CD4-positive, alpha-beta T cell (primary cell): ENCODE results near the gene NCDN. TPM values are rescaled to one million over a fixed set of nuclear protein-coding genes. Genes with fewer than 3 reads are reported as not detected.
A peak's percentile ranks its signal among the peaks of the same experiment; 100 is the strongest.

Source experiments
- ATAC-seq: fragments of 200-7000 bp; cut with Tn5 transposase; one replicate; pipeline ENCODE4 v1.10.0; 2022; ENCODE audit warnings: mild to moderate bottlenecking; ENCODE audit not compliant: poor library complexity
- CTCF ChIA-PET: fragments of 350-600 bp; sonication (Branson Sonifier 250); formaldehyde crosslinking; loops from one replicate; lab custom pipeline; 2021; ENCODE audit warnings: antibody characterized with exemption, inconsistent platforms; lab: Charles Lee
- POLR2A ChIA-PET: fragments of 350-600 bp; sonication (Branson Sonifier 250); formaldehyde crosslinking; loops from one replicate; lab custom pipeline; 2021; ENCODE audit warnings: antibody characterized with exemption, inconsistent platforms; lab: Charles Lee
- DNase-seq, 14 experiments: peaks; one replicate each; pipeline ENCODE4 v3.0.0-alpha.2; 2013 to 2020; ENCODE audit warnings: mixed read lengths in 2 of 14
- H3K27ac ChIP-seq, 2 donors: one replicate each; pipeline versions ENCODE4 v1.5.1 to v1.7.0; 2013; ENCODE audit warnings: low read length in 2 of 2, low read depth in 1 of 2, mild to moderate bottlenecking in 1 of 2
- H3K27me3 ChIP-seq, 2 experiments: 1 replicate in 1 of 2; 2 replicates in 1 of 2; pipeline versions ENCODE4 v1.6.1 to v1.7.0; 2013; ENCODE audit warnings: low read length in 2 of 2, control low read depth in 1 of 2, mild to moderate bottlenecking in 1 of 2, moderate library complexity in 1 of 2; ENCODE audit not compliant: insufficient read depth in 2 of 2, control insufficient read depth in 1 of 2
- H3K36me3 ChIP-seq: one replicate; pipeline ENCODE4 v1.6.1; 2013; ENCODE audit warnings: low read length, control low read depth; ENCODE audit not compliant: insufficient read depth
- H3K4me1 ChIP-seq: one replicate; pipeline ENCODE4 v1.6.1; 2013; ENCODE audit warnings: low read length, control low read depth; ENCODE audit not compliant: insufficient read depth
- H3K4me3 ChIP-seq: one replicate; pipeline ENCODE4 v1.5.1; 2013; ENCODE audit warnings: mild to moderate bottlenecking, low read length, moderate library complexity
- H3K9me3 ChIP-seq, 2 experiments: 1 replicate in 1 of 2; 2 replicates in 1 of 2; pipeline versions ENCODE4 v1.6.1 to v1.7.0; 2013; ENCODE audit warnings: low read length in 2 of 2, mild to moderate bottlenecking in 2 of 2, control low read depth in 1 of 2, moderate library complexity in 1 of 2; ENCODE audit not compliant: control insufficient read depth in 1 of 2, insufficient read depth in 1 of 2
- H3K27ac Mint-ChIP-seq: one replicate; pipeline ENCODE4 v1.8.0; 2020; ENCODE audit warnings: mixed read lengths
- H3K27me3 Mint-ChIP-seq: one replicate; pipeline ENCODE4 v1.8.0; 2021; ENCODE audit warnings: mixed read lengths
- H3K36me3 Mint-ChIP-seq: one replicate; pipeline ENCODE4 v1.8.0; 2021; ENCODE audit warnings: low read depth, mixed read lengths
- H3K4me1 Mint-ChIP-seq: one replicate; pipeline ENCODE4 v1.8.0; 2021; ENCODE audit warnings: low read depth, mixed read lengths
- H3K4me3 Mint-ChIP-seq: one replicate; pipeline ENCODE4 v1.8.0; 2020; ENCODE audit warnings: mild to moderate bottlenecking, mixed read lengths
- H3K9me3 Mint-ChIP-seq: one replicate; pipeline ENCODE4 v1.8.0; 2020; ENCODE audit warnings: mixed read lengths
- CTCF ChIP-seq: fragments of 200-600 bp; IDR thresholded peaks from one replicate; pipeline ENCODE4 v1.8.0; 2022; ENCODE audit warnings: antibody characterized with exemption, mild to moderate bottlenecking
- intact Hi-C, 2 experiments: fragments of 100-400 bp; cut with DNase I in 1 of 2; cut with micrococcal nuclease in 1 of 2; formaldehyde crosslinking; loops; one replicate each; pipeline versions ENCODE4 v1.15.1 to v1.9.0; 2023 to 2025; cut with DNase I, micrococcal nuclease
- total RNA-seq, 174 experiments: library from RNA in 2 of 174; stranded (reverse) in 2 of 174; gene quantifications; one replicate each; pipeline ENCODE4 v1.2.3 and lab custom pipeline; 2021 to 2026

Gene NCDN
- total RNA-seq, 2 experiments from 2014 or later = 12.8 to 14.2 TPM

DNA sequence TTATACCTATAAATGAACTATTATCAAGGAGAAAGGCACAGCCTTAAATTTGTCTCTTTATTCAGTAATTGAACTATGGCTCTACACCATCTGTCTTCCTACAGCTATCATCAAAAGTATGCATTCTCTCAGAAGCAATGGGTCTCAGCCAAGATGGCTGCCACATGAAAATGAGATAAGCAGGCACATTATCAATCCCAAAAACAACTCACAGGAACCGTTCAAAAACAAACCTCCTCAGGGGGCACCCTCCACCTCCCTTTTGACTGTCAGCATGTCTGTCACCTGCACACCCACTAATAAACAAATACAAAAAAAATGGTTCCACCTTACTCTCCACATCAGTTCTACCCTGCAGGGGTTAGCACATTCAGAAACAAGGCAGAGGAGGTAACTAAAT lies 24.0 kb upstream of the NCDN start:
- peaks cover 57% of the 10 kb centered on the region for H3K4me1 Mint-ChIP-seq
- H3K27me3 ChIP-seq = no peaks in the 10 kb centered on the region
- POLR2A ChIA-PET = interaction anchor here (1.8 kb wide), 1 partner anchor 28 kb away, joined by 4 read pairs; no protein-coding TSS in a partner anchor
- H3K27ac Mint-ChIP-seq = no peak overlapping the region
- intact Hi-C loops = no loop called here
- no peak overlapping the region for H3K27ac ChIP-seq
- peaks cover 0 to 8% of the 10 kb centered on the region in 2 experiments for H3K9me3 ChIP-seq
- H3K27me3 Mint-ChIP-seq = no peaks in the 10 kb centered on the region
- no peak for TF ChIP-seq CTCF
- H3K9me3 Mint-ChIP-seq = peaks cover 6% of the 10 kb centered on the region
- no peak for DNase-seq
- no peak overlapping the region for H3K4me3 ChIP-seq
- no peak overlapping the region for H3K4me3 Mint-ChIP-seq
- CTCF ChIA-PET = interaction anchor here (1.9 kb wide), 1 partner anchor 8 kb away, joined by 5 read pairs; no protein-coding TSS in a partner anchor
- H3K4me1 ChIP-seq = peaks cover 15% of the 10 kb centered on the region
- no peak for ATAC-seq
- H3K36me3 ChIP-seq = peaks cover 19% of the 10 kb centered on the region
- H3K36me3 Mint-ChIP-seq = peaks cover 58% of the 10 kb centered on the region

DNA sequence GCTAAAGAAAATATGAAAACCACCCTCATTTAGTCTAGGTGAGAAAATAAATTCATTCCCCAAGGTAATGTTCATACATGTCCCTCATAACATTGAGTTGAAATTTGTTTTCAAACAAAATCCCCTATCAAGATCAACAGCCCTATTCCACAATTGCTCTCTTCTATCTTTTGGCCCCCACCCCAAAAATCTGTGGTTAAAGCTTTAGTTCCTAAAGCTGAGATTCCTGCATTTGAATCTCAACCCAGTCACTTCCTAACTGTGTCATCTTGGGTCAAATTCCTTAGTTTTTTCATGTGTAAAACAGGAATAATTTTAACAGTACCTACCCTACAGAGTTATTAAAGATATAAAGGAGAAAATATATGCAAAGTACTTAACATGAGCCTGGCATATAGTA lies 22.4 kb upstream of the NCDN start:
- H3K27me3 ChIP-seq = no peaks in the 10 kb centered on the region
- POLR2A ChIA-PET = interaction anchor here (2.2 to 3.4 kb wide), 3 partner anchors 22 to 29 kb away, joined by 9 to 35 read pairs (median 10); partner anchors contain the start of genes KIAA0319L and NCDN
- no peak overlapping the region for H3K4me3 ChIP-seq
- peaks cover 0 to 4% of the 10 kb centered on the region in 2 experiments for H3K9me3 ChIP-seq
- Mint-ChIP-seq H3K27ac (peak overlapping the region; percentile 97), H3K4me3 (no peak overlapping the region), H3K36me3 (peaks cover 47% of the 10 kb centered on the region), H3K9me3 (peaks cover 4% of the 10 kb centered on the region), H3K4me1 (peaks cover 74% of the 10 kb centered on the region), H3K27me3 (no peaks in the 10 kb centered on the region)
- peaks cover 18% of the 10 kb centered on the region for H3K36me3 ChIP-seq
- DNase-seq (no peak), ATAC-seq (no peak)
- CTCF ChIA-PET = interaction anchor here (1.0 kb wide), 2 partner anchors 13 to 30 kb away, joined by 3 read pairs; no protein-coding TSS in a partner anchor
- no peak for TF ChIP-seq CTCF
- peaks cover 29% of the 10 kb centered on the region for H3K4me1 ChIP-seq
- H3K27ac ChIP-seq = no peak overlapping the region
- intact Hi-C loops = no loop called here

DNA sequence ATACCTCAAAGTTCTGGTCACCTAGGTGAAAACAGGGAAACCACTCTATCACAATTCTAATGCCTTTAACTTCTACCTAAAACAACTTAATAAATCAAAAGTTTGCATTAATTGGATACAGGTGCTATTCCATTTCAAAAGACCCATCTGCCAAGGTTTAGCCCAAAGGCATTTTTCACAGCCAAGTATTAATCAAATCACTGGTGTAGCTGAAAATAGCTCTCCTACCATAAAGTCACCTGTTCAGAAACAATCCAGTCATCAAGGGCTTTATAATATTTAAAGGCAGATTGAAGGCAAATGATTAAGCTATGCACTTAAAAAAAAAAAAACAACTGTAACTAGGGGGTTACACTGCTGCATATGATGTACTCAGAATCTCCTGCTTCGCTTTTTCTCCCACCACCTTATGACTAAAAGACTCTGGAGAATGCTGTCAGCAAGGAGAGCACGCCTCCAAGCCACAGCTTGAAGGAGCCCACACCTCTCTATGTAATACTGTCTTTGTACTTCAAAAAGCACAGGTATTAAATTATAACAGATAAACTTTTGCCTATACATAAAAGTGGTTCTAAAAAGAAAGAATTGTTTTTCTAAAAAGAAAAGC lies 20.9 kb upstream of the NCDN start:
- peaks cover 42% of the 10 kb centered on the region for H3K4me1 ChIP-seq
- H3K27ac ChIP-seq = peak overlapping the region; percentile 59 to 64
- intact Hi-C loops = no loop called here
- Mint-ChIP-seq H3K27ac (peak overlapping the region; percentile 97), H3K27me3 (no peaks in the 10 kb centered on the region), H3K4me1 (peaks cover 79% of the 10 kb centered on the region), H3K36me3 (peaks cover 37% of the 10 kb centered on the region), H3K9me3 (no peaks in the 10 kb centered on the region), H3K4me3 (peak overlapping the region; percentile 66)
- no peak overlapping the region for H3K4me3 ChIP-seq
- ATAC-seq = peak; percentile 48
- TF ChIP-seq CTCF = no peak
- CTCF ChIA-PET = interaction anchor here (1.0 to 2.3 kb wide), 4 partner anchors 13 to 85 kb away, joined by 3 to 15 read pairs (median 4); no protein-coding TSS in a partner anchor
- DNase-seq = peak in 1 of 14 experiments; percentile 34
- H3K36me3 ChIP-seq = peaks cover 5% of the 10 kb centered on the region
- no peaks in the 10 kb centered on the region for H3K27me3 ChIP-seq
- POLR2A ChIA-PET = interaction anchor here (0.6 to 3.4 kb wide), 8 partner anchors 16 to 423 kb away, joined by 3 to 35 read pairs (median 4); partner anchors contain the start of genes KIAA0319L and NCDN
- H3K9me3 ChIP-seq = no peaks in the 10 kb centered on the region
